GM23338 (cell line): Measurements from ENCODE around the gene GRID1. TPM values are rescaled to one million over a fixed set of nuclear protein-coding genes. Genes with fewer than 3 reads are reported as not detected.

Experiments used
- ATAC-seq: fragments of 200-7000 bp; cut with Tn5 transposase; 3 replicates; pipeline ENCODE4 v1.9.1; 2020
- DNase-seq: peaks from one replicate; pipeline ENCODE4 v3.0.0-alpha.2; 2015; ENCODE audit warnings: low spot score
- H2AFZ ChIP-seq: fragments of 200-600 bp; sonication (generic); 2 replicates; pipeline ENCODE4 v1.8.0; 2016; ENCODE audit warnings: antibody characterized with exemption, mild to moderate bottlenecking, moderate library complexity
- H3F3A ChIP-seq: fragments of 200-600 bp; sonication (generic); replicated peaks from 2 replicates; pipeline ENCODE4 v1.8.0; 2017; ENCODE audit warnings: antibody characterized with exemption, mixed run types, low read depth
- H3K27ac ChIP-seq: fragments of 200-600 bp; sonication (generic); 2 replicates; pipeline ENCODE4 v1.6.1; 2016; ENCODE audit warnings: low read depth
- H3K27me3 ChIP-seq: fragments of 200-600 bp; sonication (generic); 2 replicates; pipeline ENCODE4 v1.8.0; 2016; ENCODE audit warnings: mild to moderate bottlenecking, mixed run types, moderate library complexity; ENCODE audit not compliant: insufficient read depth
- H3K36me3 ChIP-seq: fragments of 200-600 bp; sonication (generic); 2 replicates; pipeline ENCODE4 v1.8.0; 2016; ENCODE audit warnings: mild to moderate bottlenecking; ENCODE audit not compliant: insufficient read depth
- H3K4me1 ChIP-seq: fragments of 200-600 bp; sonication (generic); 2 replicates; pipeline ENCODE4 v1.8.0; 2016; ENCODE audit warnings: mild to moderate bottlenecking, moderate library complexity; ENCODE audit not compliant: insufficient read depth
- H3K4me2 ChIP-seq: fragments of 200-600 bp; sonication (generic); 2 replicates; pipeline ENCODE4 v1.7.1; 2017; ENCODE audit warnings: mixed run types
- H3K4me3 ChIP-seq: fragments of 200-600 bp; sonication (generic); 2 replicates; pipeline ENCODE4 v1.6.1; 2016; ENCODE audit warnings: mixed run types
- H3K79me2 ChIP-seq: fragments of 200-600 bp; sonication (generic); replicated peaks from 2 replicates; pipeline ENCODE4 v1.8.0; 2017; ENCODE audit warnings: mild to moderate bottlenecking; ENCODE audit not compliant: insufficient read depth
- H3K9me2 ChIP-seq: fragments of 200-600 bp; sonication (generic); 2 replicates; pipeline ENCODE4 v1.8.0; 2017; ENCODE audit not compliant: insufficient read depth
- H4K20me1 ChIP-seq: fragments of 200-600 bp; sonication (generic); replicated peaks from 2 replicates; pipeline ENCODE4 v1.8.0; 2017; ENCODE audit warnings: mild to moderate bottlenecking; ENCODE audit not compliant: insufficient read depth
- H3K27ac Mint-ChIP-seq: 2 replicates; pipeline ENCODE4 v1.8.0; 2020; ENCODE audit warnings: inconsistent platforms, mild to moderate bottlenecking, moderate library complexity, mixed read lengths
- H3K27me3 Mint-ChIP-seq: 3 replicates; pipeline ENCODE4 v1.8.0; 2022; ENCODE audit warnings: low read depth, mild to moderate bottlenecking, moderate library complexity, mixed read lengths, inconsistent platforms; ENCODE audit not compliant: insufficient read depth, poor library complexity
- H3K36me3 Mint-ChIP-seq: 3 replicates; pipeline ENCODE4 v1.8.0; 2021; ENCODE audit warnings: low read depth, mild to moderate bottlenecking, inconsistent platforms, moderate library complexity, mixed read lengths
- H3K4me1 Mint-ChIP-seq: 3 replicates; pipeline ENCODE4 v1.8.0; 2020; ENCODE audit warnings: mild to moderate bottlenecking, inconsistent platforms, mixed read lengths
- H3K4me3 Mint-ChIP-seq: 3 replicates; pipeline ENCODE4 v1.8.0; 2021; ENCODE audit warnings: moderate library complexity, mild to moderate bottlenecking, inconsistent platforms, mixed read lengths
- H3K9me3 Mint-ChIP-seq: 3 replicates; pipeline ENCODE4 v1.8.0; 2020; ENCODE audit warnings: moderate library complexity, mild to moderate bottlenecking, inconsistent platforms, mixed read lengths
- CREB1 ChIP-seq: fragments of 250-450 bp; sonication (Bioruptor Pico); IDR thresholded peaks from 2 replicates; pipeline ENCODE4 v1.5.0; 2020; ENCODE audit warnings: low read depth, mild to moderate bottlenecking, moderate library complexity
- CTCF ChIP-seq, 2 experiments: fragments of 200-600 bp in 1 of 2; sonication (generic) in 1 of 2; conservative IDR thresholded peaks; 2 replicates each; pipeline versions ENCODE4 v1.5.1 to v1.6.1; 2016 to 2017; ENCODE audit warnings: antibody characterized with exemption in 2 of 2, low read depth in 2 of 2, mild to moderate bottlenecking in 2 of 2, moderate library complexity in 1 of 2
- ETS1 ChIP-seq: IDR thresholded peaks from 2 replicates; pipeline ENCODE4 v1.6.1; 2016; ENCODE audit warnings: antibody characterized with exemption
- EZH2phosphoT487 ChIP-seq: fragments of 200-600 bp; sonication (generic); IDR thresholded peaks from one replicate; pipeline ENCODE4 v1.8.1; 2018; ENCODE audit warnings: antibody characterized with exemption; ENCODE audit not compliant: unreplicated experiment
- POLR2AphosphoS5 ChIP-seq: IDR thresholded peaks from 2 replicates; pipeline ENCODE4 v1.6.1; 2016; ENCODE audit warnings: antibody characterized with exemption, low read depth
- REST ChIP-seq: IDR thresholded peaks from one replicate; pipeline ENCODE4 v1.6.1; 2018; ENCODE audit warnings: antibody characterized with exemption; ENCODE audit not compliant: unreplicated experiment
- STAT1 ChIP-seq: IDR thresholded peaks from one replicate; pipeline ENCODE4 v1.6.1; 2016; ENCODE audit warnings: antibody characterized with exemption; ENCODE audit not compliant: unreplicated experiment
- ZNF331 ChIP-seq: fragments of 250-450 bp; sonication (Bioruptor Pico); IDR thresholded peaks from 2 replicates; pipeline ENCODE4 v1.5.0; 2020; ENCODE audit warnings: low read depth, mild to moderate bottlenecking, moderate library complexity
- polyA plus RNA-seq: library from polyadenylated mRNA; unstranded; fragments of >200 nt; fragmentation: Nextera tagmentation; extraction: Ambion mirVana; gene quantifications from 2 replicates; pipeline ENCODE4 v1.2.1, GENCODE V29; 2016
- total RNA-seq: library from RNA; depleted of rRNA; stranded (reverse); fragments of >200 nt; shearing (Covaris generic); gene quantifications from 2 replicates; pipeline ENCODE4 v1.2.3, GENCODE V29; 2014

GRID1 gene
- total and polyA plus RNA-seq, 2 experiments from 2014 or later, result 0.14 to 0.15 TPM

GRCh38 chr10:86179153-86179524 lies 187.5 kb downstream of the GRID1 start (continued):
- no peak for TF ChIP-seq CTCF (conservative IDR thresholded peaks at IDR 0.05; ENCODE audit: low read depth in 2 of 2)

- Mint-ChIP-seq H3K36me3 (no peaks in the 10 kb centered on the region), H3K4me3 (no peak overlapping the region), H3K27me3 (no peaks in the 10 kb centered on the region), H3K4me1 (no peaks in the 10 kb centered on the region), H3K9me3 (no peaks in the 10 kb centered on the region), H3K27ac (no peak overlapping the region)
- no peaks in the 10 kb centered on the region for H4K20me1 ChIP-seq
- no peaks in the 10 kb centered on the region for H3K27me3 ChIP-seq
- ATAC-seq (peak; percentile 99), DNase-seq (peak; percentile 87)
- no peak overlapping the region for H3K4me3 ChIP-seq
- TF ChIP-seq CTCF (conservative IDR thresholded peaks at IDR 0.05; ENCODE audit: low read depth in 2 of 2) (peak; percentile 71 to 80), REST (no peak), CREB1 (CRISPR knock-in tag) (no peak), EZH2phosphoT487 (no peak), POLR2AphosphoS5 (no peak), STAT1 (no peak), ETS1 (no peak), ZNF331 (no peak)
- H3K27ac ChIP-seq, result no peak overlapping the region
- H3F3A ChIP-seq, result no peaks in the 10 kb centered on the region
- H3K4me1 ChIP-seq, result no peaks in the 10 kb centered on the region
- H2AFZ ChIP-seq, result peak overlapping the region; percentile 90; the same call in 1 of the 2 replicates
- H3K9me2 ChIP-seq, result no peaks in the 10 kb centered on the region
- H3K36me3 ChIP-seq, result no peaks in the 10 kb centered on the region
- no peak overlapping the region for H3K4me2 ChIP-seq
- H3K79me2 ChIP-seq, result no peaks in the 10 kb centered on the region
Observed at GRCh38 chr10:86178401-86179152, 188.0 kb downstream of the GRID1 start.
